ENCODE results near the gene BNC2. TPM values are rescaled to one million over a fixed set of nuclear protein-coding genes. Genes with fewer than 3 reads are reported as not detected.
"Not testable (repeated sequence)": the region's sequence is repeated elsewhere in the genome, so short reads cannot be mapped to it uniquely, and the experiment has no call there.

BNC2 gene
- total RNA-seq, 2 donors from 2014 or later = 3.9 to 19.3 TPM

DNA sequence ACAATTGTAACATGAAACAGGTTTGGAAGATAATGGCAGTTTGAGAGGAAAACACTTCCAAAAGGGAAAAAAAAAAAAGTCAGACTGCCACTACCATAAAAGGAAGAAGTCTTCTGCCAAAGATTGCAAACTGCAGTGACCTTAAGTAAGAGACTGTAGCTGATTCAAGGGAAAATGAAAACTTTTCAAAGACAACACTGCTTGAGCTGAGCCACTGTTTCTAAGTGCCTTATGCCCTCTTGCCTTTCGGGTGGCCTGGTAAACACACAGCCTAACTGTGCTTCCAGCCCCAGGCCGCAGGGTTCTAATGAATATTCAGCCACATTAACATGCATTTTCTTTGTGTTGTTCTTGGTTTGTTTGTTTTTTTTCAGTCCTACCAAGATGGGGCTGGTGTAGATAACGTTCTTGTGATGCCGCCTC lies 354.6 kb downstream of the BNC2 start:
- DNase-seq (no peak), ATAC-seq (no peak)
- intact Hi-C loops (cut with DNase I, micrococcal nuclease) = no loop called here

DNA sequence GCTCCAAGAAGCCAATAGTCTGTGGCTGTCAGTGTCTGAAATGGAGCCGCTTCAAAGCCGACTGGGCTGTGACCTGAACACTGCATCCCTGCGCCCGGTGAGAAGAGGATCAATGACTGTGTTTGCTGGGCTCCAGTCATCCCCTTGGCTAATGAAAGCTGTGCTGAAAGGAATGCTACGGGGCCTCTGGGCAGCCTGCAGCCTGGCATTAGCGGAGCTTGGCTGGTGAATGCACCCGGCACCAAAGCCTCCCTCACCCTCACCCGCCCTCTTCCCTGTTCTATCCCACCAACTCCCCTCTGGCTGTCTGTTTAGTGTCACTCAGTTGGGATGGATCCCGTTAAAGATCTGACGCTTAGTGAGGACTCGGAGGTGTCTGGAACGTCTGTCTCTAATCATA lies 355.3 kb downstream of the BNC2 start:
- ATAC-seq = no peak
- DNase-seq = no peak

DNA sequence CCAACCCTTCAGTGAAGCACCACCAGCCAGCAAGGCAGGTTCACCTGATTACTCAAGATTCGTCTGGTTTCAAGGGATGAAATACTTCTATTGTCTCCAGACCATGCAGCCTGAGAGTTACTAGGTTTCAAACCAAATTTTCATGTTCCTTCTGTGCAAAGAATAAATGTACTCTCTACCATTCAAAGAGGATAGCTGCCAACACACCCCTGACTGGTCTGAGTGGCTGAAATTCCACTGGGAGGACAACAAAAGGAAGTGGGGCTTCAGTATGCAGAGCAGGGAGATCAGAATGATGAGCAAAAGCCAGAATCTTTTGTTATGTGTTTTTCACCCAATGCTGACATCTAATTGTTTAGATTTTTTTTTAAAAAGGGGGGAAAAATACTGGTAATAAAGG lies 356.3 kb downstream of the BNC2 start:
- no peak for ATAC-seq
- intact Hi-C loops (cut with DNase I, micrococcal nuclease) = no loop called here
- no peak for DNase-seq

More for the DNA sequence above, 355.3 kb downstream of the BNC2 start:
- intact Hi-C loops (cut with DNase I, micrococcal nuclease) = no loop called here

DNA sequence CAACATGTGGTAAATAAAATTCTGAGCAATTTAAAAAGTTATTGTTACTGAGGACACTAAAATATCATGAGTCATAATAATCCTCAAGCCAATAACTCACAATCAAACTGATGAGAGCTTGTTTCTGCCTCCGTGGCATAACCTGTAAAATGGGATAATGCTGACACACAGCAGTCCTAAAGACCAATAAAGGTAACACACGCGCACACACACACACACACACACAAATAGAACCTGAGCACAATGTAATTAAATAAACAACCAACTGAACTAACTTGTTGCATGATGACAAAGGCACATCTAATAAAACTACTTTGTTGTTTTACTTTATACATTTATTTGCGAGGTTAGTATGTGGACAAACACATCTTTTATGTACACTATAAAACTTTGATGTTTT lies 358.2 kb downstream of the BNC2 start:
- ATAC-seq = no peak
- intact Hi-C loops (cut with DNase I, micrococcal nuclease) = no loop called here
- DNase-seq = no peak

DNA sequence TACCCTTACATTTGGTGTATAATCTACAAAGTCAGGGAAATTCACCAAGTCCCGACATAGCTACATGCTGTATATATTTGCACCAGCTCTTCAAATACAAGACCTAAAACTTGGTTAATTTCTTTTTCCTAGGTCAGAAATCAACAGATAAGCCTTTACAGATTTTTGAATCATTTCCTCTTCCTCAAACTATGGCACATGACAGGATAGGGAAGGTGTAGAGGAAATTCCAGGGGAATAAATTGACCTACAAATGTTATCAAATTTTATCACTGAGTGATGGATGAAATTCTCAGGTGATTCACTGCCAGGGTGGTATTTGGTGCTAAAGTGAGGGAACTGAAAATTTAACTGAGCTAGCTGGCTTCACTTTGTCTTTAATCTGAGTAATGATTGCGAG lies 360.0 kb downstream of the BNC2 start:
- intact Hi-C loops (cut with DNase I, micrococcal nuclease) = no loop called here
- no peak for ATAC-seq
- no peak for DNase-seq

DNA sequence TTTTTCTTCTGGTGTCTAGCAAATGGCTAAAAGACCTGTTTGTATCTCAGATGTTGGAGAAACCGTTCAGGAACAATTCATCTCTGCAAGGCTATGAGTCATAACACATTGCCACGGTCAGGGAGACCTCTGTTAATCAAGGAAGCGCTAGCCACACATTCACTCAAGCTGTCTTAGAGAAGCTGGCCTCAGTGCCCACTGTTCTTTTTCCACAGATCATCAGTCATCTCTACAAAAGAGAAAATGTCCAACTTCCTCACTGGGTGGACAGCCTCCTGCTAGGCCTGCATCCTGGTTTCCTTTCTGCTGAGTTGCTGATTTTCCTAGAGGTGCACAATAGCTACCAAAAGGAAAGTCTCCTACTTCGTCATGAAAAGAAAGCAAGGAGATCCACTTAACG lies 360.5 kb downstream of the BNC2 start:
- ATAC-seq = no peak
- DNase-seq = no peak
- intact Hi-C loops (cut with DNase I, micrococcal nuclease) = no loop called here

DNA sequence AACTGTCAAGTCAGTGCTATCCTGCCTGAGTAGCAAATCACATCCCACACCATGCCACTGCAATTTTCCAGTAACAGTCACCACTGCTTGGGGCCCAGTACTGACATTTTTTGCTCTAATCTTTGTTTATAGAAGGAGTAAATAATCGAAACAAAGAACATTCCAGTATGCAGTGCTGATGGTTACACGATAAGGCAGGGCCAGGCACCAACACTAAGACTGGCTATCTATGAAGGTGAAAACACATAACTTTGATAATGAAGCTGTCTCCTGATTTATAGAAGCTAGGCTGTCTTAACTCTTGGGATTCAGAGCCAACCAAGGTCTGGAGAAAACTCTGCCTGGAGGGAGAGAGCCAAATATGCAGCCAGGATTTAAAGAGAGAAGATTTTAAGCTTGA lies 365.3 kb downstream of the BNC2 start:
- intact Hi-C loops (cut with DNase I, micrococcal nuclease) = no loop called here
- no peak for DNase-seq
- no peak for ATAC-seq

DNA sequence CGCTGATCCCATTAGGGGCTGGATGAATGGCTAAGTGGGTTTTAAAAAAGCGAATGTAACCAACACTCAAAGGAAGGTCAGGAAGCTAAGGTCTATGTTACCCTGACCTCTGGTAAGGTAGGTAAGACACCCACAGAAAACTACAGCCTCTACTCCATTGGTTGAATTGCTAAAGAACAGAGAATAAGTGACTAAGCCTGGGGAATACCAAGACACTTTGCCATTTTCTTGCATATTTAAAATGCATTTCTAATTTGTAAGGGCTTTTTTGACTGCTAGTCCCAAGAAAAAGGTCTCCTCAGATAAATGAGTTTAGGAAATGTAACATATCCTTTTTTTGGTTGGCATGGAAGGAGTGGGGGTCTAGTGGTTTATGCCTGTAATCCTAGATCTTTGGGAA lies 368.7 kb downstream of the BNC2 start:
- DNase-seq (no peak), ATAC-seq (no peak)
- intact Hi-C loops (cut with DNase I, micrococcal nuclease) = no loop called here

DNA sequence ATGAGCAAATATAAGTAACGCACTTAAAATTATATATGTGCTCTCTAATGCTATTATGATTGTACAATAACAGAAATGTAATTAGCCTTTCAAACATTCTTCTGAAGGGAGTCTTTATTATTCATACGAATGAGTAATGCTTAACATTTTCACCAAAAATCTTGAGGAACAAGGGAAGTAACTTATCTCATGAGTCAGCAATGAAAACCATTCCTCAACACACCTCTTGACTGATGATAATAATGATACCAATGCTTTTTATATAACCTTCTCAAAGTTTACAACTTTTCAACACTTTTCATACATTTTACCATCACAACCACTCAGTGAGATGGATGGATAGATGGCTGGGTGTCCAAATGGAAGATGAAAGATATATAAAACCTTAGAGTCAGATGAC lies 369.3 kb downstream of the BNC2 start:
- intact Hi-C loops (cut with DNase I, micrococcal nuclease) = no loop called here
- DNase-seq = no peak
- ATAC-seq = no peak

DNA sequence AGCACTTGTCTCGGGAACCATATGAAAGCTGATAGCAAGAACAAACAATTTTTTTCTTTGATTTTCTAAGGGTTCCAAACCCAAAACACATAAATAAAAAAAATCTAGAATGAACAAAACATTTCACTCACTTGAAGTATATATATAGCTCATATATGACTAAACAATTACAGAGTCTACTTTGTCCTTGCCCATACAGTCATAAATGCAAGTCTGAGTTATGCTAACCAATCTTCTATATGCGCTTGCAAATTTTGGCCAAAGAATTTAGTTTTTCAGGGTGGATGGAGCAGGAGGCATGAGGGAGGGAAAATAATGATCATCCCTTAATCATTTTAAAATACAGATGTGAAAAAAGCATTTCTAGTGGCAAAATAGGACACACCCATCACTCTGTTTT lies 370.1 kb downstream of the BNC2 start:
- DNase-seq (no peak), ATAC-seq (no peak)
- intact Hi-C loops (cut with DNase I, micrococcal nuclease) = no loop called here

DNA sequence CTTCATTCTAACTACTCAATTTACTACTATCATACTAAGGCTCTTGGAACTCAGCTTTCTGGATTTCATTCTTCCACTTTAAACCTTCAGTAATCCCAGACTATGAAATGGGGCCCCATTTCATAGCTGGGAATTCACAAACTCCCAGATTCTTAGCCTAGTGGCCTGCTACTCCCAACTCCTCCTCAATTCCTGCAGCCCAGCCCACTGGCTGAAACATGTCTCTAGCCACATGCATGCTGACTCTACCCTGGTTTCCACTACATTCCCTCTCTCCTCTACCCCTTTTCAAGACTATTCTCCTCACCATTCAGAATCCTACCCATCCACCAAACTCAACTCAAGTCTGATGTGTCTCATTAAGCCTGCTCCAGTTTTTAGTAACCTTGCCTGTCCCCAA lies 370.6 kb downstream of the BNC2 start:
- ATAC-seq (no peak), DNase-seq (no peak)
- intact Hi-C loops (cut with DNase I, micrococcal nuclease) = no loop called here

DNA sequence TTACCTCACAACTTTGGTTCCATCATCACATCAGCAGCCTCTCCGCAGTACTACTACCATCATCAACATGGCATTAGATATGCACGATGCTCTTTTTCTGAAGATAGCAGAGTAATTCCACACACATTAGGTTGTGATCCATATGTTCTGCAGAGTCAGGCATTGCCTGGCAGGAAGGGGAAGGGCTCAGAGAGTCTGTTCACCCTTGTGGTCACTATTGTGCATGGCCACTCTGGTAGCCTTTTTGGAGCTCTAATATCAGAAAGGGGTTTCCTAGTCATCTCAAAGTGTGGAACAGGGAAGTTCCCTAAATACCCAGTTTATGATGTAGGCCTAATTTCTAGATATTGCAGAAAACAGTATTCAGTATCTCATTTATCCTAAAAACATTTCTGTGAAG lies 373.6 kb downstream of the BNC2 start:
- intact Hi-C loops (cut with DNase I, micrococcal nuclease) = no loop called here
- ATAC-seq (no peak), DNase-seq (no peak)

DNA sequence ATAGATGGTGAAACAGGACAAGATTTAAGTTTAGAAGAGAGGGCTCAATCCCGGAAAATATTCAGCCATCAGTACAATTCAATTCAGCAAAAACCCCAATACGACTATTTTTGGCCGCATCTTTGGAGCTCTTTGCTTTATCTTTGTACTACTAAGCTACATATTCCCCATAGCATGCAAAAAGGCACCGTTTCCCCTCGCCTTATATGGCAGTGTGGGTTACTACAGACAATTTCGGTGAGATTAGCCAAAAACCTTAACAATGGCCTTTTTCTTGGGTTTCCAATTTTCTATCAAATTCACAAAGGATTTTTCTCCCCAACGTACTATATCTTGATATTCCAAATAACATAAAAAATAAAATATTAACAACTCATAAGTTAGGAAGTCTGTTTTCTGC lies 382.6 kb downstream of the BNC2 start:
- no peak for ATAC-seq
- DNase-seq = no peak
- intact Hi-C loops (cut with DNase I, micrococcal nuclease) = no loop called here

DNA sequence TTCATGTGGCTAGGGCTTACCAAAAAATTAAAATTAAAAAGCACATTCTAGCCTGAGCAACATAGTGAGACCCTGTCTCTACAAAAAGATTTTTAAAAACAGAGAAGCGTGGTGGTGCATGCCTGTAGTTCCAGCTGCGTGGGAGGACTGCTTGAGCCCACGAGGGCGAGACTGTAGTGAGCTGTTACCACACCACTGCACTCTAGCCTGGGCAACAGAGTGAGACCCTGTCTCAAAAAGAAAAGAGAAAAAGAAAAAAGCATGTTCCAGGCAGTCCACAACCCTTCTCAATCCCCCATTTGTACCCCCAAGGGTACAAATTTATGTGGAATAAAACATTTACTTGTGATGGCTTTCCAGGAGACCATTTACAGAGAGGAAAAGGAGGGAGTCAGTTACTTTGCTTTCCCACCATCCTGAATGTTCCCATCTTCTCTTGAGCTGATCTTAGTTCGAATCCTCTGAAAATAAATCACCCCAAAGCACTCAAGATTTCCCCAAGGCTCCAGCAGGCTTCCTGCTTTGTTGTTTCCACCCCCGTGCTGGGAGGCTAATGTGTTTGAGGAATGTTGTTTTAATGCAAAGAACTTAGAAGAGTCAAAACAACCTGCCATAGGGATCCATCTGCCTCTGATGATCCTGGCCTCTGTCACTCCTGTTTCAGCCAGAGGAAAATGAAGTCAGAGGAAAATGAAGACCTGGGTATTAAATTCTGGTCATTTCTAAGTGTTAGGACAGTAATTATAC lies 384.7 kb downstream of the BNC2 start:
- no peak for DNase-seq
- no peak for ATAC-seq
- intact Hi-C loops (cut with DNase I, micrococcal nuclease) = no loop called here

DNA sequence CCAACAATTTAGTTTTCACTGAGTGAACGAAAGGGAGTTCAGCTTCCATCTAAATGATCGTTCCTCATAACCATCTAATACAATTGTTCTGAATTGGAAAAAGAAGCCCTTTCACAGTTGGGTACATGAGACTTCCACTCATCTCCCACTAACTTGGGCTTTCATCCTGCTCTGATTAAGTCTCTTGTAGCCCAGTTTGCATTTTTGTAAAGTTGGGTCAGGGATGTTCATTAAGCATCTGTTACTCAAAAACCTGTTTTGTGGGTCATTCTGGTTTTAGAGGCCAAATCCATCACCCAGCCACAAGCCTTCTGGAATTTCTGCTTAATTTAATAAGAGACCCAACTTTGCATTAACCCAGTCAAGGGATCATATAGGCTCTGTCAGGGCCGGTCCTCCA lies 385.3 kb downstream of the BNC2 start:
- ATAC-seq (no peak), DNase-seq (no peak)
- intact Hi-C loops (cut with DNase I, micrococcal nuclease) = no loop called here

DNA sequence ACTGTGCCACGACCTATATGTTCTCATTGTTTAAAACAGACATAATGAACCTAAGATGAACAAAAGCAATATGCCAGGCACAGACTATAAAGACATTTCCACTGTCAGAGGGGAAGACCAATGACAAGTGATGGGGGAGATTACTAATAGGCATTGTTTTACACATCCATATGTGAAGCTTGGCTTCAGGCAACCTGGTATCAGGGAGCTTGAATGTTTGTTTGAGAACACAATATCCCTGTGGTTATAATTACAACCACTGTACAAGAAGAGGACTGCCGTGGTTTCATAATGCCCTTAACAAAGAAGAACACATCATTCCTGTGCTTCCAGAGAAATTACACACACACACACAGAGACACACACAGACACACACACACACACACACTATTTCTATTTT lies 385.7 kb downstream of the BNC2 start:
- intact Hi-C loops (cut with DNase I, micrococcal nuclease) = no loop called here
- no peak for ATAC-seq
- no peak for DNase-seq

DNA sequence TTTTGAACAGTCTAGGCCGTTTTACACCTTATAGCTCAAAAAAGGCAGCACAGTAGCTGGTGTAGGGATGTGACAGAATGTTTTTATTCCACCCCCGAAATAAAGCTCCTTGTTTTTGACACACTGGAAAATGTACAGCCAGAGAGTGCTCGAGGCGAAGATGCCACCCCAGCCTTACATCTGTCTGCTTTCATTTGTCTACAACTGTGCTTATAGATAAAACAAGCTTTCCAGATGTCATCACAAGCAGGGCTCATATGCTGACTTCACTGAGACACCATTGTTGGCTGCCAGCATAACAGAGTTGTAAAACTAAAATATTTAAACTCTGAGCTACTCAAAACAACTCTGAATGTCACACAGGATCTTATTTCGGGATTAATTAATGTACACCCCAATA lies 386.3 kb downstream of the BNC2 start:
- DNase-seq (no peak), ATAC-seq (no peak)
- intact Hi-C loops (cut with DNase I, micrococcal nuclease) = no loop called here

DNA sequence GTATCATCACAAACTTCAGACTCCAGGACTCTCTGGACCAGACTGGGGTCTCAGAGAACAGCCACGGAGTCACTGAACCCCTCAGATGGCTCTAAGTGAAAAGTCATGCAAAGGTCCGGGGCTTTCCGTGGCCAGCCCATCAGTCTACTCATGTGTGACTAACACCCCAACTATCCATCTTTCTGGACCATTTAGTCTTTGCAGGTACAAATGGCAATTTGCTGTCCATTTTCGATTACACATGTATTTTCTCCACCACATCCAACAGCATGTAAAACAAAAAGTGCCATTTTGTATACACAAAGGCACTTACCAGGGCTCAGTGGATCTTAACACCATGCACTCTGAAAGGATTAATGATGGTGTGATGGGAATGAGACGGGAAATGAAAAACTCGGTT lies 387.7 kb downstream of the BNC2 start:
- ATAC-seq = no peak
- intact Hi-C loops (cut with DNase I, micrococcal nuclease) = no loop called here
- no peak for DNase-seq

DNA sequence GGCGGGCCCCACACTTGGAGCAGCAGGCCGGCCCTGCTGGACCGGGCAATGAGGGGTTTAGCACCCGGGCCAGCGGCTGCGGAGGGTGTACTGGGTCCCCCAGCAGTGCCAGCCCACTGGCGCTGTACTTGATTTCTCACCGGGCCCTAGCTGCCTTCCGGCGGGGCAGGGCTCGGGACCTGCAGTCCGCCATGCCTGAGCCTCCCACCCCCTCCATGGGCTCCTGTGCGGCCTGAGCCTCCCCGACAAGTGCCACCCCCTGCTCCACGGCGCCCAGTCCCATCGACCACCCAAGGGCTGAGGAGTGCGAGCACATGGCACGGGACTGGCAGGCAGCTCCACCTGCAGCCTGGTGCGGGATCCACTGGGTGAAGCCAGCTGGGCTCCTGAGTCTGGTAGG lies 389.9 kb downstream of the BNC2 start:
- DNase-seq; intact Hi-C loops (cut with DNase I, micrococcal nuclease); ATAC-seq: not testable (repeated sequence)

DNA sequence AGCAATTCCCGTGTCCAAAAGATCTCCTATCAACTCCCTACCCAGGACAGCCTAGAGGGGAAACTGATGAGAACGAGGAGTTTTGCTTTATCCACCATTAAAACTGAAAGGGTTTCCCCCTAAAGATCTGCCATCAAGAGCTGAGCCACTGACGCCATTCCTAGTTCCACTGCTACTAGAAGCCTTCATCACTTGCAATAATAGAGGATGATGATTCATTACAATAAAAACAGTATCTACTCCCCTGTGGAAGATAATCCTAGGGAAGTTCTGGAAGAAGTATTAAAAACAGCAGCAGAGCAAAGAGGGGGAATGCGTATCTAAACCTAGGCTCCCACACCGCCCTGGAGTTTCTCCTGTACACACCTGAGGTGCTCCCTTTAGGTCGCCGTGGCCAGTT lies 394.5 kb downstream of the BNC2 start:
- intact Hi-C loops (cut with DNase I, micrococcal nuclease) = no loop called here
- DNase-seq = no peak
- no peak for ATAC-seq

DNA sequence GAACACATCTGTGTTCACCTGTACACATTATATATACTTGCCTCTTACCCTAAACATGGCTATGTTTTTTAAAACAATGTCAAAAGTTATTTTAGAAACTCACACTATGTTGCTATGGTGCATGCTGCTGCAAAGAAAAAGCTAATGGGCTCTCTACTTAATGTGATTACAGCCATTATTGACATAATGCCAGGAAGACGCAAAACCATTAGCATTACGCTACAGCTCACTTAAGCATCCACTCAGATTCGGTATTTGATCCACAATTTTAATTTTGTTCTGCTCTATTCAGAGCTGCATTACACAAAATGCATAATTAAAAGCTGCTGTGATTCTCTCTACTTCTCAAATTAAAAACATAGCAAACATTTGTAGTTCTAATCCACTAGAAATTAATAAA lies 395.2 kb downstream of the BNC2 start:
- DNase-seq (no peak), ATAC-seq (no peak)
- intact Hi-C loops (cut with DNase I, micrococcal nuclease) = no loop called here
